WI38 (cell line): Measurements from ENCODE around the gene TNFRSF21.

Experiments
- H3K4me3 ChIP-seq: 2 replicates; pipeline ENCODE4 v1.5.1; 2011; ENCODE audit warnings: low read depth, mild to moderate bottlenecking, control low read depth, low read length
- TF ChIP-seq, protein P1 (sequence below): IDR thresholded peaks from 2 replicates; pipeline ENCODE4 v1.5.1; 2012; ENCODE audit warnings: low read depth, mild to moderate bottlenecking, control low read depth, low read length

TNFRSF21 gene

DNA sequence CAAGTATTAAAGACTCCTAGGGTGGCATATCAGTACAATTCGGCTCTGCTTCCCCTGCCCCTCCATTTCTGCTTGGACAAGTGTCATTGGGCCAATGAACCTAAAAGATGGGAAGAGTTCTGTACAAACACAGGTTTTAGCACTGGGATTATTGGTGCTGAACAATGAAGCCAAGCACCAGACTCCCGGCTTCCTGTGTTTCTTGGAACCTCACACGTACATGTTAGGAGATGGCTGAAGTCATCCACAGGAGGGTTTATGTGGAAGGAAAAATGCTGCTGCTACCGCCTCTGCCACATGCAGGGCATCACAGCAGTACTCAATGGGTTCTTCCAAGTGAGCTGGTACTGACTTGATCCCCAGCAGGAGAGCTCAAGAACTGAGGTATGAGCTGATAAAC lies 49.7 kb downstream of the TNFRSF21 start:
- no peak overlapping the region for H3K4me3 ChIP-seq
- TF ChIP-seq, protein P1, sequence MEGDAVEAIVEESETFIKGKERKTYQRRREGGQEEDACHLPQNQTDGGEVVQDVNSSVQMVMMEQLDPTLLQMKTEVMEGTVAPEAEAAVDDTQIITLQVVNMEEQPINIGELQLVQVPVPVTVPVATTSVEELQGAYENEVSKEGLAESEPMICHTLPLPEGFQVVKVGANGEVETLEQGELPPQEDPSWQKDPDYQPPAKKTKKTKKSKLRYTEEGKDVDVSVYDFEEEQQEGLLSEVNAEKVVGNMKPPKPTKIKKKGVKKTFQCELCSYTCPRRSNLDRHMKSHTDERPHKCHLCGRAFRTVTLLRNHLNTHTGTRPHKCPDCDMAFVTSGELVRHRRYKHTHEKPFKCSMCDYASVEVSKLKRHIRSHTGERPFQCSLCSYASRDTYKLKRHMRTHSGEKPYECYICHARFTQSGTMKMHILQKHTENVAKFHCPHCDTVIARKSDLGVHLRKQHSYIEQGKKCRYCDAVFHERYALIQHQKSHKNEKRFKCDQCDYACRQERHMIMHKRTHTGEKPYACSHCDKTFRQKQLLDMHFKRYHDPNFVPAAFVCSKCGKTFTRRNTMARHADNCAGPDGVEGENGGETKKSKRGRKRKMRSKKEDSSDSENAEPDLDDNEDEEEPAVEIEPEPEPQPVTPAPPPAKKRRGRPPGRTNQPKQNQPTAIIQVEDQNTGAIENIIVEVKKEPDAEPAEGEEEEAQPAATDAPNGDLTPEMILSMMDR = no peak

DNA sequence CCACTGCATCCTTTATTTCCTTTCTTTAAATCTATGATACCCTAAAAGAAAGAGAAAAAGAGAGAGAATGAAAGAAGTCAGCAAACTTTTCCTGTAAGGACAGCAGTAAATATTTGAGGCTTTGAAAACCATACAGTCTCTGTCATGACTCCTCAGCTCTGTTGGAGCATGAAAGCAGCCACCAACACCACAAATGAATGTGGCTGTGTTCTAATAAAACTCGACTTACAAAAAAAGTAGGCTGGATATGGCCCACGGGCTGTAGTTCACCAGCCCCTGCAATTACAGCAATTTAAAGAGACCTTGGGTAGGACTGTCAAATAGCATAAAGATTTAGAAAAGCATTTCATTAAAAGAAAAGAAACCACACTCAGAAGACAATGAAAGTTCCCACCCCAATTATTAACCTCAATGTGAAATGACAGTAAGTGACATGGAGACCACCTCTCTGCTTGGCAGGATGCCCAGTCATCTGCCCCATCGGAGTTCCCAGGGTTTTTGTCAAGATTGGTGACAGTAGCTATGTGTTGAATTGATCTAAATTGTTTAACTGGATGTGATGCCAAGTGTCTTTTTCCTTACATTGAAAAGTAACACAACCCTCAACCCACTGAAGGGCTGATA lies 50.9 kb downstream of the TNFRSF21 start:
- H3K4me3 ChIP-seq = no peak overlapping the region
- TF ChIP-seq, protein P1 = no peak

DNA sequence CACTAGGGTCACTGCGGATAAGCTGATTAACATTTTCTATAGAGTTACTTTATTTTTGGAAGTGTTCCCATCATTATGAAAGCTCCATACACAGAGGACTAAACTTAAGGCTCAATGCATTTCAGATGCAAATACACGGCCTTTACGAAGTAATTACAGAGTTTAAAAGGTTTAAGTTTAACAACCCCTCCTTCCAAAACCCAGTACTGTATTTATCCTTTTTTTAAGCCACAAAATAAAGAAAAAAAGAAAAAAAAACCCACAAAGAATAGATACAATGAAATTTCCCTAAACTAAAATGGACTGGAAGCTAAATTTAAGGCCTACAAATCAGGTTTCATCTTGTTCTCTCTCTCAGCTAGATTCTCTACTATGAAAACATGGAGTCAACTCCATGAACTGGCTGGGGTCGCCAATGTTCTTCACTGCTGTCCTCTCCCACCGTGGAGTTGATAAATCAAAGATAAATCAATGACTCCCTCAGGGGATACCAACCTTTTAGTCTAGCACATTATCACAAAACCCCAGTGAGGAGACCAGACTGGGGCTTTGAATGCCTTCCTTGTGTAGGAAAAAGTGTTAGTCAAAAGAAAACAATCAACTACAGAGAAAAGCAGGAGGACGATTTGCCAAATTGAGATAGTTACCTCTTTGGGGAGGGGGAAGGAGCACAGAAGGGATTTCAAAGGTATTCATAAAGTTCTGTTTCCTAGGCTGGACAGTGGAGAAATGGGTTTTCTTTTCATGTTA lies 52.5 kb downstream of the TNFRSF21 start:
- TF ChIP-seq, protein P1 = no peak
- H3K4me3 ChIP-seq = no peak overlapping the region

DNA sequence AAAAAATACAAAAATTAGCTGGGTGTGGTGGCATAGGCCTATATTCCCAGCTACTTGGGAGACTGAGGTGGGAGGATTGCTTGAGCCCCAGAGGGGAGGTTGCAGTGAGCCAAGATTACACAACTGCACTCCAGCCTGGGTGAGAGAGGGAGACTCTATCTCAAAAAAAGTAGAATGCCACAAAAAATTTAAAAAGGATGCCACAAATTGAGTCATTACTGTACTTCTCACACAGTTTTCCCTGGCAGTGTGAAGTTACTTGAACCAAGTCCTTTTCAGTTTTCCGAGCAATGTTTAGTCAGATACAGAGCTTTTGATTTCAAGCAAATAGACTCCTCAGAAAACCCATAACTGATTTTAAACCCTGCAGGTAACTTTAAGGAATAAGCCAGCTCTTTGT lies 53.3 kb downstream of the TNFRSF21 start:
- H3K4me3 ChIP-seq = no peak overlapping the region
- TF ChIP-seq, protein P1 = no peak

DNA sequence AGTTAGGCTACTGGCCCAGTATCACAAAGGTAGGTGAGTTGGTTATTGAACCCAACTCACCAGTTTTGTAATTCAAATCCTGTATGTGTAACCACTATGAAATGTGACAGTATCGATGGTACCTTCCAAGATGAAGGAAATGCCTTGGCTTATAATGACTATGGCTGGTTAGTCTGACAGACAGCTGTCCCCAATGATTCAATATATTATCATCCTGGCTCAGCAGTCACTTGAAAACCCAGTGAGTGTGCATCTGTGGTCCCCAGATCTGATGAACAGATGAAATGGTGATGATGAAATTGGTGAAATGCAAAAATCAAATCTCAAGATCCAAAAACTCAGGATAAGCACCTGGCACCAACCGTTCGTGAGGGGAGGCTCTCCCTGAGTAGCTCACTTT lies 54.8 kb downstream of the TNFRSF21 start:
- TF ChIP-seq, protein P1 = no peak
- no peak overlapping the region for H3K4me3 ChIP-seq

DNA sequence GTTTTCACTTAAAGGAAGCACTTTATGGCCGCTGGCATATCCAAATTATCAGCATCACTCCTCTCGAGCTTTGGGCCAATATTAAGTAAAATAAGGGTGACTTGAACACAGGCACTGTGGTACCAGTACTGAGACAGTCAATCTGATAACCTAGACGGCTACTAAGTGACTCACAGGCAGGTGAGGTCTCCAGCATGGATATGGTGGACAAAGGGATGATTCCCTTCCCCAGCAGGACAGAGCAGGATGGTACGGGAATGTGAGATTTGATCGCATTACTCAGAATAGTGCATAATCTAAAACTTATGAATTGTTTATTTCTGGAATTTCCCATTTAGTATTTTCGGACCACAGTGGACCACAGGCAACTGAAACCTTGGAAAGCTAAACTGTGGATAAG lies 55.7 kb downstream of the TNFRSF21 start:
- TF ChIP-seq, protein P1 = no peak
- no peak overlapping the region for H3K4me3 ChIP-seq

DNA sequence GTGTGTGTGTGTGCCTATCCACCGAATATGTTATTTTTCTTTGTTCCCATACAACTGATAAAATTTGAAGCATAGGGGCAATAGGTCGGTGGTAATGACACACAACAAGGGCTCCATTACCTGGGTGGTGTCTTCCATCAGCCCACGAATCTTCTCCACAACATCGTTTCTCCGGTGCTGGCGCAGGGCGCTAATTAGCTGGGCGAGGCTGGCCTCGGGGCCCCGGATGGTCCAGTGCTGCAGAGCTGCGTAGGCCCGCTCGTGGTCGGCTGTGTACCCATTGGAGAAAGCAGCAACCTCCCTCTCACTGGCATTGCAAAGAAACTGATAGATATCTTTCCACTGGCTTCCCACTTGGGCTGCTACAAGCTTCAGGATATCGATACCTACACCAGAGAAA lies 56.6 kb downstream of the TNFRSF21 start:
- TF ChIP-seq, protein P1 = no peak
- H3K4me3 ChIP-seq = no peak overlapping the region
